Measurements from ENCODE around the gene RAF1. TPM values are rescaled to one million over a fixed set of nuclear protein-coding genes. Genes with fewer than 3 reads are reported as not detected.
"Not testable (repeated sequence)": the region's sequence is repeated elsewhere in the genome, so short reads cannot be mapped to it uniquely, and the experiment has no call there.

The RAF1 gene
- total and polyA plus RNA-seq, 4 donors: 41.4 to 182 (median 80.5) TPM

DNA sequence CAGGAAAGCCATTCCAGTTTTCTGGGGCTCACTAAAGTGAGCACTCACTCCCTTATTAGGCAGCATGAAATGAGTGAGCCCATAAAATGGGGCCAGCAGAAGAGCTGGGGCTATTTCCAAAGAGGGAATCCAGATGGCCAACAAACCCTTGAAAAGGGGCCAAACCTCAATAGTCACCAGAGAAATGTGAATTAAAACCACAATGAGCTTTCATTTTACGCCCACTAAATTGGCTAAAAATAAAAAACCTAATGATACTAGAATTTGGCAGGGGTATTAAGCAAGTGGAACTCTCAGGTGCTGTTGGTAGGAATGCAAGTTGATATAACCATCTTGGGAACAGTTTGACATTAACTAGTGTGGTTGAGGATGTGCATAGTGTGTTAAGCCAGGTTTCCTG is 42.1 kb upstream of the RAF1 start:
- Histone ChIP-seq H3K36me3 (ENCODE audit: control insufficient read depth in 4 of 4, insufficient read depth in 4 of 4, low read length in 4 of 4) (no peaks in the 10 kb centered on the region), H3K9ac (ENCODE audit: insufficient read depth in 1 of 2, low read length in 2 of 2) (no peak overlapping the region), H3K4me3 (no peak overlapping the region), H3K4me1 (ENCODE audit: control insufficient read depth in 5 of 5, insufficient read depth in 5 of 5, low read length in 5 of 5) (peaks cover 0 to 6% (median 0%) of the 10 kb centered on the region in 5 donors), H3K9me3 (ENCODE audit: control insufficient read depth in 4 of 4, insufficient read depth in 3 of 4, low read length in 3 of 4) (no peaks in the 10 kb centered on the region), H3K27me3 (ENCODE audit: control insufficient read depth in 3 of 3, insufficient read depth in 3 of 3, low read length in 2 of 3) (no peaks in the 10 kb centered on the region), H3K27ac (ENCODE audit: low read depth in 1 of 2, low read length in 1 of 2) (no peak overlapping the region)
- WGBS, 2 donors: 64 to 73% methylated on average over 1 of the region's 1 CpG
- DNase-seq (no peak), ATAC-seq (ENCODE audit: insufficient read depth, low FRiP score) (no peak)
- TF ChIP-seq, protein P1, sequence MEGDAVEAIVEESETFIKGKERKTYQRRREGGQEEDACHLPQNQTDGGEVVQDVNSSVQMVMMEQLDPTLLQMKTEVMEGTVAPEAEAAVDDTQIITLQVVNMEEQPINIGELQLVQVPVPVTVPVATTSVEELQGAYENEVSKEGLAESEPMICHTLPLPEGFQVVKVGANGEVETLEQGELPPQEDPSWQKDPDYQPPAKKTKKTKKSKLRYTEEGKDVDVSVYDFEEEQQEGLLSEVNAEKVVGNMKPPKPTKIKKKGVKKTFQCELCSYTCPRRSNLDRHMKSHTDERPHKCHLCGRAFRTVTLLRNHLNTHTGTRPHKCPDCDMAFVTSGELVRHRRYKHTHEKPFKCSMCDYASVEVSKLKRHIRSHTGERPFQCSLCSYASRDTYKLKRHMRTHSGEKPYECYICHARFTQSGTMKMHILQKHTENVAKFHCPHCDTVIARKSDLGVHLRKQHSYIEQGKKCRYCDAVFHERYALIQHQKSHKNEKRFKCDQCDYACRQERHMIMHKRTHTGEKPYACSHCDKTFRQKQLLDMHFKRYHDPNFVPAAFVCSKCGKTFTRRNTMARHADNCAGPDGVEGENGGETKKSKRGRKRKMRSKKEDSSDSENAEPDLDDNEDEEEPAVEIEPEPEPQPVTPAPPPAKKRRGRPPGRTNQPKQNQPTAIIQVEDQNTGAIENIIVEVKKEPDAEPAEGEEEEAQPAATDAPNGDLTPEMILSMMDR (IDR thresholded peaks at IDR 0.05; ENCODE audit: control extremely low read depth, extremely low read depth): no peak

DNA sequence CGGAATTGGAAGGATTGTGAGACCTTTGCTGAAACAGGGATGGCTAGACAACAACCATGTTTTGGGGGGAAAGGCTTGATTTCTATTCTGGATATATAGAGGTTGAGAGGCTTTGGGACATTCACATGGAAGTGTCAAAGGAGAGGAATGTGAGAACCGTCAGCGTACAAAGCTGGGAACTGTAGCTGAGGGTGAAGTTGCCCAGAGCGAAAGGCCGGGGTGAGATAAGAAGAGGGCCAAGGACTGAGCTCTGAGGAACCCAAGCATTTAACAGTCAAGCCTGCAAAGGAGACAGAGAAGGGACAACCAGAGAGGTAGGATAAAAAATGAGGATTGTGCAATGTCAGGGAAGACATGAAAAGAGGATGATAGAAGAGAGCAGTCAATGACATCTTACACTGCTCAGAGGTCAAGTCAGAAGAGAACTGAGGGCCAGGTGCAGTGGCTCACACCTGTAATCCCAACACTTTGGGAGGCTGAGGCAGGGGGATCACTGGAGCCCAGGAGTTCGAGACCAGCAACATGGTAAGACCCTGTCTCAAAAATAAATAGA is 41.5 kb upstream of the RAF1 start:
- DNase-seq (no peak), ATAC-seq (ENCODE audit: insufficient read depth, low FRiP score) (no peak)
- Histone ChIP-seq H3K27me3 (ENCODE audit: control insufficient read depth in 3 of 3, insufficient read depth in 3 of 3, low read length in 2 of 3) (no peaks in the 10 kb centered on the region), H3K27ac (ENCODE audit: low read depth in 1 of 2, low read length in 1 of 2) (no peak overlapping the region), H3K9ac (ENCODE audit: insufficient read depth in 1 of 2, low read length in 2 of 2) (no peak overlapping the region), H3K4me3 (no peak overlapping the region), H3K9me3 (ENCODE audit: control insufficient read depth in 4 of 4, insufficient read depth in 3 of 4, low read length in 3 of 4) (no peaks in the 10 kb centered on the region), H3K4me1 (ENCODE audit: control insufficient read depth in 5 of 5, insufficient read depth in 5 of 5, low read length in 5 of 5) (peaks cover 0 to 6% (median 0%) of the 10 kb centered on the region in 5 donors), H3K36me3 (ENCODE audit: control insufficient read depth in 4 of 4, insufficient read depth in 4 of 4, low read length in 4 of 4) (no peaks in the 10 kb centered on the region)
- TF ChIP-seq, protein P1 (IDR thresholded peaks at IDR 0.05; ENCODE audit: control extremely low read depth, extremely low read depth): no peak
- WGBS, 2 donors: 93 to 97% methylated on average over 6 of the region's 6 CpGs

DNA sequence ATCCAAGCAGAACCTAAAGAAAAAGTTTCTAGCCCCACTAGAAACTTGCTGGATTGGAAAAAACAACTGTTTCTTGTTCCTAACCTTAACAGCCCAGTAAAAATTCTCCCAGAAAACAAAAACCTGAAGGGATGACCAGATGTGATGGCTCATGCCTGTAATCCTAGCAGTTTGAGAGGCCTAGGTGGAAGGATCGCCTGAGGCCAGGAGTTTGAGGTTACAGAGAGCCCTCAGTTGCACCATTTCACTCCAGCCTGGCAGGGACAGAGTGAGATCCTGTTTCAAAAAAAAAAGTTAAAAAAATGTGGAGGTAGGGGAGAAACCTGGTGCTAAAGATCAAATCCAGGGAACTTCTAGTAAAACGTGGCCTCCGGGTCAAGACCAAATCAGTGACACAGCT is 38.6 kb upstream of the RAF1 start:
- 88 to 94% methylated on average over 3 of the region's 3 CpGs for WGBS, 2 donors
- TF ChIP-seq, protein P1 (IDR thresholded peaks at IDR 0.05; ENCODE audit: control extremely low read depth, extremely low read depth): no peak
- H3K9ac ChIP-seq (ENCODE audit: insufficient read depth in 1 of 2, low read length in 2 of 2): no peak overlapping the region
- H3K27me3 ChIP-seq (ENCODE audit: control insufficient read depth in 3 of 3, insufficient read depth in 3 of 3, low read length in 2 of 3): no peaks in the 10 kb centered on the region
- H3K9me3 ChIP-seq (ENCODE audit: control insufficient read depth in 4 of 4, insufficient read depth in 3 of 4, low read length in 3 of 4): no peaks in the 10 kb centered on the region
- DNase-seq (no peak), ATAC-seq (ENCODE audit: insufficient read depth, low FRiP score) (no peak)
- no peaks in the 10 kb centered on the region for H3K36me3 ChIP-seq (ENCODE audit: control insufficient read depth in 4 of 4, insufficient read depth in 4 of 4, low read length in 4 of 4)
- H3K27ac ChIP-seq (ENCODE audit: low read depth in 1 of 2, low read length in 1 of 2): no peak overlapping the region
- H3K4me3 ChIP-seq: no peak overlapping the region
- peaks cover 0 to 6% (median 0%) of the 10 kb centered on the region in 5 donors for H3K4me1 ChIP-seq (ENCODE audit: control insufficient read depth in 5 of 5, insufficient read depth in 5 of 5, low read length in 5 of 5)

DNA sequence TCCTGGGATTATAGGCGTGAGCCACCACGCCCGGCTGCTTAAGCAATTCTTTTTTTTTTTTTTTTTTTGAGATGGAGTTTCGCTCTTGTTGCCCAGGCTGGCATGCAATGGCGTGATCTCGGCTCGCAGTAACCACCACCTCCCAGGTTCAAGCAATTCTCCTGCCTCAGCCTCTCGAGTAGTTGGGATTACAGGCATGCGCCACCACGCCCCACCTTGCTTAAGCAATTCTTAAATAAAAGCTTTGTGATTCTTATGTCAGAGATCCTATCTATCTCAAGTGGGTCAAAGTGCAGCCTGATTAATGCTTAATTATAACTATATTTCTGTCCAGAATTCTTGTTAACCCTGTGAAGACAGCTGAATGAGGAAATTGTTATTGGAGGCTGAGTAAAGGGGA is 37.7 kb upstream of the RAF1 start:
- H3K9ac ChIP-seq (ENCODE audit: insufficient read depth in 1 of 2, low read length in 2 of 2); H3K9me3 ChIP-seq (ENCODE audit: control insufficient read depth in 4 of 4, insufficient read depth in 3 of 4, low read length in 3 of 4); H3K27ac ChIP-seq (ENCODE audit: low read depth in 1 of 2, low read length in 1 of 2); H3K4me1 ChIP-seq (ENCODE audit: control insufficient read depth in 5 of 5, insufficient read depth in 5 of 5, low read length in 5 of 5); H3K27me3 ChIP-seq (ENCODE audit: control insufficient read depth in 3 of 3, insufficient read depth in 3 of 3, low read length in 2 of 3); ATAC-seq (ENCODE audit: insufficient read depth, low FRiP score); H3K36me3 ChIP-seq (ENCODE audit: control insufficient read depth in 4 of 4, insufficient read depth in 4 of 4, low read length in 4 of 4); DNase-seq; H3K4me3 ChIP-seq: not testable (repeated sequence)
- WGBS, 2 donors: 85 to 88% methylated on average over 10 of the region's 10 CpGs
